Measurements from ENCODE around the gene CX3CR1.
"Not testable (repeated sequence)": the region's sequence is repeated elsewhere in the genome, so short reads cannot be mapped to it uniquely, and the experiment has no call there.

The CX3CR1 gene

GRCh38 chr3:39279745-39280517 is at the start of gene CX3CR1:
TSS of gene CX3CR1 (minus strand) at chr3:39280036. CDS start at chr3:39266509, 13,527 bp downstream.
- DNase-seq, result peak; percentile 21

GRCh38 chr3:39329493-39329892 is 49.7 kb upstream of the CX3CR1 start, which contains the start of gene CCR8:
TSS of gene CCR8 (plus strand) at chr3:39329709. CDS start at chr3:39332332, 2,623 bp downstream.
- DNase-seq, result no peak

- no peak for DNase-seq
These were observed 48.0 kb upstream of the CX3CR1 start for GRCh38 chr3:39327746-39328349.

GRCh38 chr3:39327053-39327745 is 47.4 kb upstream of the CX3CR1 start:
- DNase-seq, result no peak

DNA sequence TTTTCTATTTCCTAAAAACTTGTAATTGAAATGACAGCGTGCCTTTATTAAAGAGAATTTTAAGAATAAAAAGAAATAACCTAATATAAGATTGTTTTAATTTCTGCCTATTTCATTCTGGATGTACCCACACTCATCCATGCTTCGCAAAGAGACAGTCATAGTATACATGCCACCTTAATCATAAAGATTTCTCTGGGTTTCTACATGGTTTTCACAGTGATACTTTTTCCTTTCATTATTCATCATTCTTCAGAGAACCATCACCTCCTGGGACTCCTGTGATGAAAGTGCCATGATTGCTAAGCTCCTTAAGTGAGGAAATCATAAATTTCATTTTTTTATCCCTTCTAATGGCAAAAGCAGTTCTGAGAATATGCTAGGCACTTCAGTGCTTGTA is 45.4 kb upstream of the CX3CR1 start:
- no peak for DNase-seq

DNA sequence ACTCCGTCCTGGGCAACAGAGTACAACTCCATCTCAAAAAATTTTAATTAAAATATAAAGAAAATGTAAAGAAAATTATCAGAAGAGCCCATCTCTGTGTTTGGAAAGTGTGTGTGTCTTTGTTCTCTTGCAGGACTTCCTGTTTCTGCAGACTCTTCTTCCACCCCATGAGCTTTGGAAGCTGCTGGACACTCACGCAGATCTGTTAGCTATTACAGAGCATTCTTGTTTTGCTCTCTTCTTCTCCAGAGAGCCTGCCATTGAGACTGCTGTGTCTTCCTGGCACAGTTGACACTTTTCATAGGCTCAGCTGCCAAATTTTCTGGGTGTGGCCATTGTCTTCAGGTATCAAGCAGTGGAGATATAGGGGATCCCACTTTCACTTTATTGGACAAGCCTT is 43.7 kb upstream of the CX3CR1 start:
- no peak for DNase-seq

DNA sequence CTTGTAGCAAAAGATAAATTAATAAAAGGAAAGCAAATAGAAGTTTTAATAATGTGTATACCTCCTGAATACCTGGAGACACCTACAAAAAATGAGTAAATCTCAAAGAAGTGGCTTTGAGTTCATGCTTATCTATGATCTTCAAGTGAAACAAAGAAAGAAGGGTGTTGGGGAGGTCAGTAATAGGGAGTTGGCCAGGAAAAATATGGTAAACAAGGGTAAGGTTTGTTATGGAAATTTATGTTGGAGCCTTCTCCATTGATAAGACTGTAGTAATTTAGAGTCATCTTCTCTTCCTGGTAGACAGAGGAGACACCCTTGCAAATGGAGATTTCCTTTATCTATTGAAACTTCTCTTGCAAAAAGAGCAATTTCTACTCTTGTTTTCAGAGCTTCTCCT is 43.1 kb upstream of the CX3CR1 start:
- DNase-seq, result no peak

DNA sequence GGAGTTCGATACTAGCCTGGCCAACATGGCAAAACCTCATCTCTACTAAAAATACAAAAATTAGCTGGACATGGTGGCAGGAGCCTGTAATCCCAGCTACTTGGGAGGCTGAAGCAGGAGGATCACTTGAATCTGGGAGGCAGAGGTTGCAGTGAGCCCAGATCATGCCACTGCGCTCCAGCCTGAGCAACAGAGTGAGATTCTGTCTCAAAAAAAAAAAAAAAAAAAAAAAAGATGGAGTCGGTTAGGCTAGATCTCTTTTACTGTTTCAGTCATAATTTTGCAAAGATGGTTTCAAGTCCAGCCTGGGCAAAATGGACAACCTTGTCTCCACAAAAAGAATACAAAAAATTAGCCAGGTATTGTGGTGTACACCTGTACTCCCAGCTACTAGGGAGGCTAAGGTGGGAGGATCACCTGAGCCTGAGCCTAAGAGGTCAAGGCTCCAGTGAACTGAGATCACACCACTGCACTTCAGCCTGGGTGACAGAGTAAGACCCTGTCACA is 42.4 kb upstream of the CX3CR1 start:
- DNase-seq, result not testable (repeated sequence)

- not testable (repeated sequence) for DNase-seq
These were observed 41.7 kb upstream of the CX3CR1 start for GRCh38 chr3:39321574-39321983.

DNA sequence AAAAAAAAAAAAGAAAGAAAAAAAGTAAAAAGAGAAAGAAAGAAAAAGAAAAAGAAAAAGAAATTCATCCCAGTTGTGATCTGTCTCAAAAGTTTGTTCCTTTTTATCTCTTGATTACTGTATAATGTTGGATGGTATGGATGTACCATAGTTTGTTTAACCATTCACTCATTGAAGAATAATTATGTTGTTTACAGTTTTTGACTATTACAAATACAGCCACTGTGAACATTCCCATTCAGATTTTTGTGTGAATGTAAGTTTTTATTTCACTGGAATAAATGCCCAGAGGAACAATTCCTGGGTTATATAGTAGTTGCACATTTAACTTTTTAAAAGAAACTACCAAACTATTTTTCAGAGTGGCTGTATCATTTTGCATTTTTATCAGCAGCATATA is 39.4 kb upstream of the CX3CR1 start:
- no peak for DNase-seq

GRCh38 chr3:39318301-39318700 is 38.5 kb upstream of the CX3CR1 start:
- DNase-seq, result no peak

DNA sequence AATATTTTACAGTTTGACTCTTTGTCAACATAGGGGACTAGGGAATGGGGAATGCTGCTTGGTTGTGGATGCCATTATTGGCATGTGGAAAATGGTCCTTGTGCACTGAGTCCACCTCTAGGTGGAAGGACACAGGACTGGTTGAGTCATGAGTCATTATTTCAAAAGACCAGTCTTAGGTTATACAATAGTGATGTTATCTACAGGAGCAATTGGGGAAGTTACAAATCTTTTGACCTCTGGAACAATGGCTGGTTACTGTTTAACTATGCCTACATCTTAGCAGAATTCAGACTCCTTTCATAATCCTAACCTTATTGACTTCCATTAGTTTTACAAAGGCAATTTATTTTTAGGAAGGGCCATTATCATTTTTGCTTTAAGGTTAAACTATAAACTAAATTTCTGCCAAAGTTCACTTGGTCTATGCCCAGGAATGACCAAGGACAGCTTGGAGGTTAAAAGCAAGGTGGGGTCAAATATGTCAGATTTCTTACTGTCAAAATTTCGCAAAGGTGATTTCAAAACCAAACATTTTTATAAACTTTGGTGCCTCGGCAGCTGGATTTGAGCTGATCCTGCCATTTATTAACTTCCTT is 37.8 kb upstream of the CX3CR1 start:
- DNase-seq, result no peak

DNA sequence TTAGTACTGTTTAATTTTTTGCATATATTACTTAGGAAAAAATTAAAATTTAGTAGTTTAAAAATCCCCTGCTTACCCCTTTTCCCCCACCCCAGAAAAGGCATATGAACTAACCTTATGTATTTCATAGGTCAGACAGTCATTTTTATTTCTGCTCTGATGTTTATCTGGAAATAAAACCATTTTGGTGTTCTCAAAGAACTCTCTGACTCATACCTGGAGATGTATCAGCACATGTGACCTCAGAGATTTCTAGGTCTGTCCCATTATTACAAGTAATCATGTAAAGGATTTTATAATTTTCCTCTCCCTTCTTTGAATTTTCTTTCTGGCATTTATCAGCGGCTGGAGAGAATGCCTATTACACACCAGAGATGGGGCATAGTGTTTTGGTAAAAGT is 35.6 kb upstream of the CX3CR1 start:
- no peak for DNase-seq

- DNase-seq, result no peak
These were observed 33.5 kb upstream of the CX3CR1 start for GRCh38 chr3:39313289-39313688.

DNA sequence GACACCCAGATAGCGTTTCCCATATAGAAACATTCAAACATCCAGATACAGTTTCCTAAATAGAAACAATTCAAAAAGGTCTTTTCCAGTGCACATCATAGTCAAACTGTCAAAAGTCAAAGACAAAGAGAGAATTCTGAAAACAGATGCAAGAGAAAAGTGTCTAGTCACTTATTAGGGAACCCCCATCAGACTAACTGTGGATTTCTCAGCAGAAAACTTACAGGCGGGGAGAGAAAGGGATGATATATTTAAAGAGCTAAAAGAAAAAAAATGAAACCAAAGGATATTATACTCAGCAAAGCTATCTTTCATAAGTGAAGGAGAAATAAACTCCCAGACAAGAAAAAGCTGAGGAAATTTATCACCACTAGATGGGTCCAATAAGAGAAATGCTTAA is 22.3 kb upstream of the CX3CR1 start:
- no peak for DNase-seq

GRCh38 chr3:39299279-39299678 is 19.4 kb upstream of the CX3CR1 start:
- DNase-seq, result no peak

DNA sequence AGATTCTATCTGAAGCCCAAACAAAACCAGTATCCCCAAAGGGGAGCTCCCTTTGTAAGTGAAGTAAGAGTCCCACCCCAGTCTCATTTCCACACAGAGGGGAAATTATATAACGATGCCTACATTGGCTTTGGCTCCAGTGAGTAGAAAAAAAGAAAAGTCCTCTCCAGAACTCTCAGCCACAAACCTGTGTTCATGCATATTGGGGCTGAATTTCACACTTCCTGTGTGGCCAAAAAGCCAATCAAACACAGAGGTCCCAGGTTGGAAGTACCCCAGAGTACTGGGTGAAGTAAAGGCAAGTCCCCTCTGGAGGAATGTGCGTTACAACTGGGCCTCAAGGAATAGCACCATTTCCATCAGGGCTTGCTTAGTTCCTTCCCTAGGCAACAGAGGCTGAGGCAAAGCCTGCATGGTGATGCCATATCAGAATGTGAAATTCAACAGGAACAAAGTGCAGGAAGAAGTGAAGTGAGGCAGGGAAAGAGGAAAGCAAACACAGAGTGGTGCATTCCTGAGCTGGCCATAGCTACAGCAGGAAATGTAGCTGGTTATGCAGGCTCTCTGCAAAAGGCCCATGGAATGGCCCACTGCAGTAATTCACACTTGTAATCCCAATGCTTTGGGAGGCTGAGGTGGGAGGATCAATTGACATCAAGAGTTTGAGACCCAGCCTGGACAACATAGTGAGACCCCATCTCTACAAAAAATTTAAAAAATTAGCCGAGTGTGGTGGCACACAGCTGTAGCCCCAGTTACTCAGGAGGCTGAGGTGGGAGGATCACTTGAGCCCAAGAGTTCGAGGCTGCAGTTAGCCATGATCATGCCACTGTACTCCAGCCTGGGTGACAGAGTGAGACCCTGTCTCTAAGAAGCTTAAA is 16.6 kb upstream of the CX3CR1 start:
- DNase-seq, result no peak

DNA sequence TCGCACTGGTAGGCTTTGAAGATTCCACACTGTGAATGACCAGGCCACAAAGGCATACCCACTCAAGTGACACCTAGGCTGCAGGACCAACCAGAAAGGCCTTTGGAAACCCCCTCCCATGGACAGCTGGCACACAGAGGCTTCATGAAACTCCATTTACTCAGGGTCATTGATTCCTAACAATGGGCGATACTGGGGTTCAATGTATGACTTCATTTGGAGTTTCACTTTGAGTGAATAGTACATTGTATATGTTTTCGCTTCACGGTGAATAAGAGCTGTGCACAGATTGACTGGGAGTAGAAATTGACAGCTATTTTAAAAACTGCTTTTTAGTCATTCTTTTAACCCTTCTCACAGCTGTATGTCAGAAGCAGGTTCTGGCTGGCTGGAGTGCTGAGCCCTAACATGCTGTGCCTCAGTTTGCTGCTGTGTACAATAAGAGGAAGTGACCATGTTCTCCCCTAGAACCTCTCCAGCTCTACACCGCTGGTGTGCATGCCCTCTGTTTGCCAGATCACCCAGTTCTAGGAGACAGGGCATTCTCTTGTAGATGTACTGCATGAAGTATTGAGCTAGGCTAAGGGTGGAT is 15.4 kb upstream of the CX3CR1 start:
- DNase-seq, result no peak

DNA sequence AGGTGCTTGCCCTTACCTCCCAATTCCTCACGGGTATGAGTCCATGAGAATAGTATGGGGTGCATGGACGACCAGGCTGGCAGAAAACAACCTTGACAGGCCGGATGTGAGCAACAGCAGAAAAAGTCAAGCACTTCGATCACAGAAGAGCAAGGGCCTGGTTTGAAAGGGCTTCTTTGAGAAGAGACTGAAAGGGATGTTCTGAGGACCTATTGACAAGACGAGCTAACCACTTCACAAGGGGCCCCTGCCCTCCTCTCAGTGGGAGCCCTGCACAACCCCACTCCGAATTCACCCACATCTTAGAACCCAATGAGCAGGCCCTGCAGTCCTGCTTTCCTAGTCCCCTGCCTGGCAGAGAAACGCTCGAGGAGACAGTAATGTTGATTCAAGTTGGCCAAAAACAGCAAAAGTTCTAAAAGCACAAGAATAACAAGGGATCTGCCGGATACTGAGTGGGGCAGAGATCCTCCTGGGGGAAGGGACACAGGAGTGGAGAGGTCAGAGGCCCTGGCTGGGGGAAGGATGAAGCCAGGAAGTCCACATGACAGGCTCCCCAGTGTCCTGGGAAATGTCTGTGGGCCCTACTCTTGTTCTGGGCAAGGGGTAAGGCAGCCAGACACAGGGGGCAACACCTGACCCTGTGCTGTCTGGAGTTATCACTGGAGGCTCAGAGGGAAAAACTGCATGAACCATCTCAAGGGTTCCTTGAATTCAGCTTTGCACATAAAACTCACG is 14.8 kb upstream of the CX3CR1 start:
- DNase-seq, result no peak

- DNase-seq, result no peak
These were observed 13.1 kb upstream of the CX3CR1 start for GRCh38 chr3:39292961-39293360.

- peak; percentile 34 for DNase-seq
These were observed 12.1 kb upstream of the CX3CR1 start for GRCh38 chr3:39291903-39292329.
